GM20000 (cell line): ENCODE measurements around the gene FCN2.

Experiments
- DNase-seq: peaks from one replicate; pipeline ENCODE4 v3.0.0; 2012; ENCODE audit warnings: low spot score
- CTCF ChIP-seq: IDR thresholded peaks from 2 replicates; pipeline ENCODE4 v1.5.1; 2012; ENCODE audit warnings: mild to moderate bottlenecking, control low read depth; ENCODE audit errors: extremely low read depth, missing control alignments

FCN2 gene

GRCh38 chr9:134909511-134910481, 29.2 kb downstream of the FCN2 start:
- no peak for TF ChIP-seq CTCF
- DNase-seq, result no peak

GRCh38 chr9:134912126-134912840, 31.7 kb downstream of the FCN2 start:
- no peak for DNase-seq
- no peak for TF ChIP-seq CTCF

- no peak for DNase-seq
- no peak for TF ChIP-seq CTCF
Observed at GRCh38 chr9:134913041-134913712, 32.6 kb downstream of the FCN2 start.

DNA sequence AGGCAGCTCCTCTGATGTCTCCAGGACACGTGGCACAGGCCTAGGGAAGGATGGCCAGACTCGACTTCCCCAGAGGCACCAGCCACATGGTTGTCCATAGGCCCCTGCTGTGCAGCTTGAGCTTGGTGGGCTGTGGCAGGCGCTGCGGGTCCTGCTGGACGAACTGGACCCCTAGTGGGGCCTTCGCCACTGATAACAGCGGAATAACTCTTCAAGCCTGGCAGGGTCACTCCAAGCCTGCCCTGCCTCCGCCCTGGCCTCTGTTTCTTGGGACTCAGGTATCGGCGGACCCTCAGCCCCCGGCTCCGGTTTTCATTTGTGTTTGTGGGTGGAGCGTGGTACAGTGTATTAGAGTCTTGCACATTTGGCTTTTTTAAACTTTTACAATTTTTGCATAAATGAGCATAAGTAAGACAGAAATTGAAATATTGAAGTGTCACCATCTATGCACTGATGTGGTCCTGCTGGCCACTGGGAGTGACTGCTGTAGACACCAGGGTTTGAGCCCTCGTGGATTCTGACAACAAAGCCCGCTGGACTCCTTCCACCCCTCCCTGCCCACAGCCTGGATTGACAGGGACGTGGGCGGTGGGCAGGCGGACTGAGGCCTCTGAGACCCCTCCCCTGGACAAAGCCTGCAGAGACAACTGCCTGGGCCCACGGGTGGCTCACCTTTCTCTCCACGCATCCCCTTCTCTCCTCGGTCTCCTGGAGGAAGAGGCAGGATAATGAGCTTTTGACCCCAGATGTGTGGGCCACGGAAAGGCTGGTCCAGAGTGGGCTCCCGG, 33.3 kb downstream of the FCN2 start:
- no peak for TF ChIP-seq CTCF

DNA sequence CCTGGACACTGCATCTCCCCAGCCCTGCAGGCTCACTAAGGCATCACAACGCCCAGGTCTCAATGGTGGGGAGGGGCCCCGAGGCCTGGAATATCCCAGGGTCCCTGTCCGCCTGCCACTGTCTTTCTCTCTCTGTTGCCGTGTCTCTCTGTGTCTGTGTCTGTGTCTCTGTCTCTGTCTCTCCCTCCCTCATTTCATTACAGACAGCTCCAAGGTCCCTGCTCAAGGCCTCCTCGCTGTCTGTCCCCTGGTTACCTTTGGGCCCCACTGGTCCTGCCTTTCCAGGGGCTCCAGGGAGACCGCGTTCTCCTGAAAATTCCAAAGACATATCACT, 33.9 kb downstream of the FCN2 start:
- TF ChIP-seq CTCF, result no peak
- DNase-seq, result no peak

More for the DNA sequence above, 33.3 kb downstream of the FCN2 start:
- no peak for DNase-seq

DNA sequence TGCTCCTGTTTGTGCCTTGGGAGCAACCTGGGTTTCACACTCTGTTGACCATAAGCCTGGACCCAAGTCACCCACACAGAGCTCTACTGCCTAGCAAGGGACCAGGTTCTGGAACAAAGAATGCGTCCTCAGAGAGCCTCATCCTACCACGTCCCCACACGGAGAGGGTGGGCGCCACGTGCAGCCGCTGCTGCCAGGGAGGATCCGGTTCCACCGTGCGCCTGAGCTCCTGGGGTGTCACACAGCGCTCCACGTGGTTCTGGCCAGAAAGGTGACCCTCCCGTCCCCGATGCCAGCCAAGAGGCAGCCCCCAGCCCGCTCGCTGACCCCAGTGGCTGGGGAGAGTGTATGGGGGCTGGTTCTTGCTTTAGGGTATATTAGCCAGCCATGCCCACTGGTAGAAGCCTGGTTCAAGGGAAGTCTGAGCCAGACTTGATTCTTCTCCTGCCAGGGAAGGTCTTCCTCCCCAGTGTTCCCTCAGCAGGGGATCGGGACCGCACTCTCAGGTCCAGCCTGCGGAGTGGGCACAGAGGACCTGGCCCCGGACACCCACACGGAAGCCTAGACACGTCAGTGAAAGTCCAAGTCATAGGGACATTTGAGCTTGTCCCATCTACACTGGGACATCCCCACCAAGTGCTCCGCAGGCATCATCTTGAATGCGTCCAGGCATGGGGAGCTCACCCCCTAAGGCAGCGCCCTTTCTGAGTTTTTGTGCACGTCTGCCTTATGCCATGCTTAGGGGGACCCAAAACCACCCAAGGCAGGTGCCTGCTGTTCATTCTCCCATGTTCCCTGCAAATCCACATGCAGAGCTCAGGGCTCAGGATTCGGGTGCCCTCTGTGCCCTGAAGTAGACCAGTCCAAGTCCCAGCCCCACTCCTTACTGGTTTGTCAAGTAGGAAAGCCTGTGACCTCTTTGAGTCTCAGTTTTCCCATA, 34.7 kb downstream of the FCN2 start:
- no peak for TF ChIP-seq CTCF
- no peak for DNase-seq
